ENCODE measurements around the gene GABBR2.
"Not testable (repeated sequence)": the region's sequence is repeated elsewhere in the genome, so short reads cannot be mapped to it uniquely, and the experiment has no call there.

The GABBR2 gene

DNA sequence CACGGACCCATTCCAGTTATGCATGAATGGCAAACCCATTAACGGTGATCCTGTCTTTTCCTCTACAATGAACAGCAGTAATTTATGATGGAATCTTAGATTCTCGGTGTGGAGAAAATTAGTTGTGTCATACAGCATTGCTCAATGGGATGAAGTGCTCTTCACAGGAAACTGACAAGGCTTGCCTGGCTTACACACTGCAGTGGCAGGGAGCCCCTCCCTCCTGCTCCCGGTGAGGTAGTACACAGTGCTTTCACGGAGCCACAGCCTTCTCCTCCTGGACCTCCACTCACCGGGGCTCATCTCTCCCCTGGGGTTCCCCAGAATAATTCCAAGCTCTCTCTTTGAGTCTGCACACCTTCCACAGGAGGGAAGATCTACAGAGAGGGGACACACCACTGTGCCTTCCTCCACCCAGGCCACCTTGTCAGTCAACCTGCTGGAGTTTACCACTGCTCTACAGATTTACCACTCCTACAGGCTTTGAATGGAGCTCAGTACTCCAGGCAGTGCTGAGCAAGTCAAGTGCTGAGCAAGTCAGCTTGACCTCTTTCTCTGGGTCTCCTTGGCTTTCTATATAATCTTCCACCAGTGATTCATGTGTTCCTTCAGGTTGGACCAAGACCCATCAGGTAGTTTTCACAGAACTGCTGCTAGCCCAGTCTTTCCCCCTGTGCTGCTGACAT, 394.2 kb downstream of the GABBR2 start:
- no peak for DNase-seq (ENCODE audit: extremely low read depth in 1 of 2, low read depth in 1 of 2)

DNA sequence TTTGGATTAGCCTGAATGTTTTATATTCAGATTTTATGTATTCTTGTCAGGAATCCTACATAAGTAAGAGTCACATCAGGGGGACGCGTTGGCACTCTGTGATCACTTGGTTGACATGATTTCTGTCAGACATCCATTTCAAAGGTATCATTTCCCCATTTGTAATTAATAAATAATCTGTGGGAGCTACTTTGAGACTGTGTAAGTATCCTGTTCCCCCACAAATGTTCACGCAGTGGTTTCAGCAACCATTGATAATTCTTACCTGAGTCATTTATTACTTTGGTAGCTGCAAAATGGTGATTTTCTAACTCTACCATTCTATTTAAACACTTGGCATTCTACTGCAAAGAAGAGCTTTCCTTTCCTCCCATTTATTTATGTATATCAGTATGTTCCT, 396.4 kb downstream of the GABBR2 start:
- no peak for DNase-seq (ENCODE audit: extremely low read depth in 1 of 2, low read depth in 1 of 2)

DNA sequence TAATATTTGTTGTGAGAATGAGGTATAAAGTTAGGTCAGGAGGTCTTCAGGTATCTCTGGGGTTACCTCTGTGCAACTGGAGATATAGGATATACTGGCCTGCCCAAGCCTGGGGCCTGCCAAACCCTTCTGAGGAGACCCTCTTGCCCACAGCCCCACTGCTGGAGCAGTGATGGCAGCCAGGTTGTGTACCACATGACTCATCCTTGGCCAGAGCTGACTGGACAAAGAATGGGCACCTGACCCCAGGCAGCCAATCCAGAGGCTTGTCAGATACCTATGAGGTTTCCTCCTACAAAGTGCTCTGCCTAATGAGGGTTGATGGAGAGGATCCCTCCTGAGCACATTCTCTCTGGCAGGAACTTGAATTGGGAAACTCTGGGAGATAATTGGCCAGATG, 397.2 kb downstream of the GABBR2 start:
- DNase-seq (ENCODE audit: extremely low read depth in 1 of 2, low read depth in 1 of 2): no peak

DNA sequence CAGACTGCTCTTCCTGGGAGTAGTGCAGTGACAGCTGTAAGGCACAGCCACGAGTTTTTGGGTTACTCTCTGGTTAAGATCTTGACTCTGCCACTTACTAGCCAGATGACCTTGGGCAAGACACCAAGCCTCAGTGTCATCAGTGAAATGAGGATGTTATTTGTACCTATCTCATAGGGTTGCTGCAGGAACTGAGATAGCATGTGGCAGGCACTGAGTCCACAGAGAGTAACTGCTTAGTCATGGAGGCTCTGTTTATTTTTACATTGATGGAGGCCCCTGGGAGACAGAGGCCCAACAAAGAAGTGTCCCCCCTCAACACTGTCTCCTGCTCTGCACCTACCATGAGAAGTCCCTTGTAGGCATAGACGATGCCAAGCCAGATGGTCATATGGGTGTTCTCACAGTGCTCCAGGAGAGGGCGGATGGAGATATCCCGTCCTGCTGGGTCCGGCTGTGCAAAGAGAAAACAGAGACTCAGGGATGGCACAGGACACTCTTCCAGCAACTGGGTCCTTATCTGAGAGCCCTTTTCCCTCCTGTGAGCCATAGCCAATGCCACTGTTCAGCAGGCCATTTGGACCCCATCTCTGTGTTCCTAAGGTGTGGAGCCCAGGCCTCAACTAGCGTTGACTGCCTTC, 397.9 kb downstream of the GABBR2 start:
- no peak for DNase-seq (ENCODE audit: extremely low read depth in 1 of 2, low read depth in 1 of 2)

DNA sequence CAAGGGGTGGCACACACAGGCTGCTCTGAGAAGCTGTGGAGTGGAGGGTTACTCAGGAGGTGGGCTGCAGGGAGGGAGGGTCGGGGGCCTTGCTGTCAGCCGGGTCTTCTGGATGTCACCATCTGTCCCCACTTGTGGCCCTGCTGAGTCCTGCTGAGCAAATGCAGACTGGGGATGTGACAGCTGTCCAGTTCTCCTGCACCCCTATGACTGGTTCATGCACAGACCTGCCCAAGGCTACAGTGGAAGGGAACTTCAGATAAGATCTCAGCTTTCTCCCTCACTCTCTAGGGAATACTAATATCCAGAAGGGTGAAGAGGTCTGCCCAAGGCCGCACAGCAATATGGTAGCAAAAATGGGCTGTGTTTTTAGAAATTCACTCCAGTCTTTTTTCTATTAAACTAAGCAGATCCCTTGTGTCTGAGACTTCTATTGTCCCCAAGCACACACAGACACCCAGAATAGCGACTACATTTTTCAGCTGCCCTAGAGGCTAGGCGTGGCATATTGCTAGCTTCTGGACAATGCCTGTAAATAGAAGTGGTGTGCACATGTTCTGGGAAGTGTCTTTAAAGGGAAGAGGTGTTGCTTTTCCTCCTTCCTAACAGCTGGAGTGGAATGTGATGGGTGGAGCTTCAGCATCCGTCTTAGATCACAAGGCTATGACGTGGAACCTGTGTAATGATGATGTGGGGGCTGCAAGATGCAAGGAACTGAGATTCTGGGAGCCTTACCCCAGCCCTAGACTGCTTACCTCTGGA, 402.2 kb downstream of the GABBR2 start:
- DNase-seq (ENCODE audit: extremely low read depth in 1 of 2, low read depth in 1 of 2): no peak

DNA sequence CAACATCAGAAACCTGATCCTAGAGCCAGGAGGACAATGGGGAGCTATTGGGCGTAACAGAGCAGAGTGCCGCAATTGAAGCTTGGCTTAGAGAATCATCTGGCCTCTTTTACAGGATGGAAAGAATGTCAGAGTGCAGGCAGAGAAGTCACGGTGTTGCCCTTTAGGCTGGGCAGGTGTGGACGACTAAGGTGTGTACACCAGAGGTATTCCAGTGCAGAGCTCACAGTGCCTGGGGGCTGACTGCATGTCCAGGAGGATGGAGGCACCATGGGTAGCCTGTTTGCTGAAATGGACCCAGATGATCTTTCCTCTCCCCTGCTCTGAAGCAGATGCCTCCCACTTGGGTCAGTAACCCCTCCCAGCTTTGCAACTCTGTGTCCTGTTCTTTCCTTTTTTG, 404.4 kb downstream of the GABBR2 start:
- DNase-seq (ENCODE audit: extremely low read depth in 1 of 2, low read depth in 1 of 2): no peak

DNA sequence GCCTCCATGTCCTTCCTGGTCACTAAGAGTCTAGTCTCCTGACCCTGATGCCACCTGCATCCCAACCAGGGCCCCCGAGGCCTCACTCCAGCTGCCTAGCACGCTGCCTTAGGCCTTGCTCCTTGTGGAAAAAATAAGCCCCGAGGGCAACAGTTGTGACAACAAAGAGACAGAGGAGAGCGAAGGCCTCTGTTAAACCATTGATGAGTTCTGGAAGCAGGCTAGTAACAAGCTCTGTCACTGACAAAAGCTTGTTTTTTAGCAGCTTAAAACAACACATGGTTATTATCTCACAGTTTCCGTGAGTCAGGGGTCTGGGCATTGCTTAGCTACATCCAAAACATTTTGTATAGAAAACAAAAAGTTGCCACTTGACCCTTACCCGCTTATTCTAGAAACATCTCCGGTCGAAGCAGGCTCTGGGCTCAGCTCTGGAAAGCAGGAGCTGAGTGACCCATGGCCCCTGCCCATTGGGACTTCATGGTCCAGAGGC, 405.1 kb downstream of the GABBR2 start:
- DNase-seq (ENCODE audit: extremely low read depth in 1 of 2, low read depth in 1 of 2): no peak

DNA sequence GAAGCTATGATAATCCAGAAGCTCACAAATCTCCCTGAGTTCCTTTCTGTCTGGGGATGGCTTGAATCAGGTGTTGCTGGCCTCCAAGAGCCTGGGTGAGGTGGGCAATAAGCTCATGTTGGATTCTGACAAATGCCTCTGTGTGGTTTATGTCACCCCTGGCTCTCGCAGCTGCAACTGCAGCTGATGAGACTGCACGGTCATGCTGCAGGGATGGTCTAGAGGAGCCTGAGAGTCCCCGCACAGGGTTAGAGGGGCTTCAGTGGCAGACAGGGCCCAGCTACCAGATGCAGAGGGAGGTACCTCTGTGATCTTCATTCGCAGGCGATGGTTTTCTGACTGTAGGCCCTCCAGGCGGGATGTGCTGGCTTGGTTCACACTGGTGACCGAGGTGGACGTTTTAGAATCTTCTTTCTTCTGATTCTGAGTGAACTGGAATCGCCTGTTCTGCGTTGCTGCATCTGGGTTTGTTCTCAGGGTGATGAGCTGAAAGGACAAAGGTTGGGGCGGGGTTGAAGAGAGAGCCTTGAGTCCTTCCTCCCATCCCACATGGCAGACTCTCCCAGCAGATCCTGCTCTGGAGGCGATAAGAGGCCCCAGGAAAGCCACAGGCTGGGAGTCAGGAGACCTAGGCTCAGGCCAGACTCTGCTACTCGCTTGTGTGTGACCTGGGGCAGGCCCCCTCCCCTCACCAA, 405.6 kb downstream of the GABBR2 start:
- DNase-seq (ENCODE audit: extremely low read depth in 1 of 2, low read depth in 1 of 2): no peak

DNA sequence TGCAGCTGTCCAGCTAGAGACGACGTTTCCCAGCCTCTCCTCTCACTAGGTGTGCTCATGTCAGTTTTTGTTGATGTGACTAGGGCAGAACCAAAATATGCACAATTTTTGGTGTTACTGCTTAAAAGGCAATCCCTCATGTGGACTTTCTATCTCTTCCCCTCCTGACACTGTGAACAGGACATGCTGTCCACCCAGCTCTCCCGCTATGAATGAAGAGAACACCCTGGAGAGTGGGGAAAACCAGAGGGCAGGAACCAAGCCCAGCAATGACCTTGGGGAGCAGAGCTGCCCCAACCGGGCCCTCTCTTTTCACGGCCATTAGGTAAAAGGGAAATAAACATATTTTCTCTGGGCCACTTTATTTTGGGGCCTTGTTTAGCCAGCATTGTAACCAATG, 406.6 kb downstream of the GABBR2 start:
- DNase-seq (ENCODE audit: extremely low read depth in 1 of 2, low read depth in 1 of 2): no peak

DNA sequence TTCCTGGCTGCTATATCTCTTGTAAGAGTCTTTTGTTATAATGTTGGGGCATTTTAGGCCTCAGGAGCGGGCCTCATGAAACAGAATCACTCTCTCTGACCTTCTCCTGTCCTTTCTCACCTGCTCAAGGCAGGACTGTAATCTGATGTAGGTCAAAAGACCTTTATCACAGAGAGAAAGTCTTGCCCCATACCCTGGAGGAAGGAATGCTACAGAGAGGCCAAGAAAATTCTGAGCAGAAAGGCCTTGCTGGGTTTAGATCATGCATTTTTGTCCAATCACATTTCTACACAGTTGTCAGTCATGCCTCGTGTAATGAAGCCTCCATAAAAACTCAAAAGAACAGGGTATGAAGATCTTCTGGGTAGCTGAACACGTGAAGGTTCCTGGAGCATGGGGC, 408.1 kb downstream of the GABBR2 start:
- DNase-seq (ENCODE audit: extremely low read depth in 1 of 2, low read depth in 1 of 2): no peak

DNA sequence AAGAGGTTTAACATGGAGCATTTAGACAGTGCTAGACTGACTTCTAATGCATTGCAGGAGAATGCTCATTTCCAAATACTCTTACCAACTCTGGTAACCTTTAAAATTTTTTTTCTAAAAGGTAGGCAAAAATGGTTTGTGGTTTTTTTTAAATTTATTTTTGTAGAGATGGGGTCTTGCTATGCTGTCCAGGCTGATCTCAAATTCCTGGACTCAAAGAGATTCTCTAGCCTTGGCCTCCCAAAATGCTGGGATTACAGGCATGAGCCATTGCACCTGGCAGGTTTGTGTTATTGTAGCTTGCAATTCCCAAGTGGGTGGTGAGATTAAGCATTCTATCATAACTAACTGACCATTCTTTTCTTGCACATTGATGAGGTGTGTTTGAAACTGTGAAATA, 410.3 kb downstream of the GABBR2 start:
- DNase-seq (ENCODE audit: extremely low read depth in 1 of 2, low read depth in 1 of 2): no peak

DNA sequence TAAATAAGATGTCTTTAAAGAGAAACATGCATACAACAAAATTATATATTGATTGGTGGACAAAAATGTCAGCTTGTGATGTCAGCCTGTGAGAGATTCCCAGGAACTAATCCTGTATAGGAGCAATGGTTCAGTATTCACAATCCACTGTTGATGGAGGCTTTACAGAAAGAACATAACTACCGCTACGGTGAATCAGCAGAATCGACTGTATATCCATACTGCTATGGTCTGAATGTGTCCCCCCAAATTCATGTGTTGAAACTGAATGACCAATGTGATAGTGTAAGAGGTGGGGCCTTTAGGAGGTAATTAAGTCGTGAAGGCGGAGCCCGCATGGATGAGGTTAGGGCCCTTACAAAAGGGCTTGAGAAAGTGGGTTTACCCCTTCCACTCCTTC, 412.9 kb downstream of the GABBR2 start:
- no peak for DNase-seq (ENCODE audit: extremely low read depth in 1 of 2, low read depth in 1 of 2)

DNA sequence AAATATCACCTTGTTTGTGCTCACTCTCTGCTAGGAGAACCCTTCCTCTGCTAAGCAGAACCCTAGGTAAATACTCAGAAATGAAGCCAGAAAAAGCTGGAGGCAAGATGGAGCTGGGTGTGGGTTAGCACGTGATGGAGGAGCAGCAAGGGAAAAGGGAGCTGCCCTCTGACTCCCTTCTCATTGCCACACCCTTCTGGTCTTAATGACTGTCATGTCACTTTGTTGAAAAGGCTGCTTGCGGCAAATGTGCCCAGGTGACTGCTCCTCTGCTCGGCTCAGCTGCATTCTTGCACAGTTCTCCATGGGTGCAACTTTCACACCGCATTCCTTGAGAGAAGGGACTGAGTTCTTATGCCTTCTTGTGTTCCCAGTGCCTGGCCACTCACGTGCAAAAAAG, 416.9 kb downstream of the GABBR2 start:
- DNase-seq (ENCODE audit: extremely low read depth in 1 of 2, low read depth in 1 of 2): no peak

DNA sequence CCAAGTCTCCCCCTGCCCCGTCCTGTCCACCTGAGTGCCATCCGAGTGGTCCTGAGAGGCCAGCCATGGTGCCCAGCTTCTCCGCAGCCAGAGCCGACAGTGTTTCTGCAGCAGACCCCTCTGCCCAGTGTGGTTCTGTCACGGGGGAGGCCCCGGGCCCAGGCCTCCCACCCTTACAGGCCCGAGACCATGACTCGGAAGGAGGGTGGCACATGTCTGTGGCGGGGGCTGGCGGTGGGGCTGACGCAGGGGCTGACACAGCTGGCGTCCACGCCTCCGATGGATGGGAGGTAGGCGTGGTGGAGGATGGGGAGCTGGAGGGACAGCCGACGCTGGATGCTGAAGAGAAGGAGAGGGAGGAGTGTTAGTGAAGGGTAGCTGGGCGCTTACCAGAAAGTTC, 418.3 kb downstream of the GABBR2 start:
- no peak for DNase-seq (ENCODE audit: extremely low read depth in 1 of 2, low read depth in 1 of 2)

DNA sequence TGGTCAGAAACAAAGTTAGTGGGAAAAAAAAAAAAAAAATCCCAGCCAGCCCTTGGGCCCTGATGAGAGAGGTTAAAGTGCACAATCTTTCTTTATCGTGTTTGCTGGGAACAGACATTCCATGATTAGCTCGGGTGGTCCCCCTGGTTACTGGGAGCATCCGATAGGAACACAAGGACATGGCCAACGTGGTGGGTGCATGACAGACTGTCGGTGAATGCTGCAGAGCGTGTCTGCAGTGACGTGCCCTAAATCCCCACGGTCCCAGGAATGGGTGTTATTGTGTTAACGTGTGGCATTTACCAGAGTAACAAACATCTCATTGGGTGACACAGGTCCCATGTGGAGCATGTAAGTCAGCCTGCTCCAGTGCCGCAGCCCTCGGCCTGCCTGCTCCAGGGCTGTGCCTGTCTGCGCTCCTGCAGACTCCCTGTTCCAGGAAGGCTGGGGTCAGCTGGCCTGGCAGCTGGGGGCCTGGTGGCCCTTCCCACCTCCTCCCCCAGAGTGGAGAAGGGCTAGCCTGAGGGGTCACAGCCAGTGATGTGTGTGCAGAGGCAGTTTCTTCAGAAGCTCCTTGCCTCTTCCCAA, 419.0 kb downstream of the GABBR2 start:
- DNase-seq (ENCODE audit: extremely low read depth in 1 of 2, low read depth in 1 of 2): no peak

DNA sequence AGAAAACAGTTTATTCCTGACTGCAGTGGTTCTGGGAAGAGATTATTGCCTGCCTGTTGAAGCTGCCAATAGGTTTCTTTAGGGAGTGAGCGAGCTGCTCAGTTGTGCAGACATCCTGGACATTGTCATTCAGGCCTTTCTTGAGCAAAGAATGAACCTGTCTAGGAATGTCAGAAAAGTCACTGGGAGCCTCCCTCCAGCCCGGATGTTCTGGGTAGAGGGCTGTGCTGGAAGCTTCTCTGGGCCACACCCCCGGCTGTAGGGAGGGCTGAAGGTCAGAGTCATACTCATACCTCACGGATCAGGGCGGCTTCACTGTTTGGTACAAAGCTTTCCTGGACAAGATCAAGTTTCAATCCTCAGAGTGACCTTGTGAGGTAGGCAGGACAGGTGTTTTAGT, 419.9 kb downstream of the GABBR2 start:
- no peak for DNase-seq (ENCODE audit: extremely low read depth in 1 of 2, low read depth in 1 of 2)

DNA sequence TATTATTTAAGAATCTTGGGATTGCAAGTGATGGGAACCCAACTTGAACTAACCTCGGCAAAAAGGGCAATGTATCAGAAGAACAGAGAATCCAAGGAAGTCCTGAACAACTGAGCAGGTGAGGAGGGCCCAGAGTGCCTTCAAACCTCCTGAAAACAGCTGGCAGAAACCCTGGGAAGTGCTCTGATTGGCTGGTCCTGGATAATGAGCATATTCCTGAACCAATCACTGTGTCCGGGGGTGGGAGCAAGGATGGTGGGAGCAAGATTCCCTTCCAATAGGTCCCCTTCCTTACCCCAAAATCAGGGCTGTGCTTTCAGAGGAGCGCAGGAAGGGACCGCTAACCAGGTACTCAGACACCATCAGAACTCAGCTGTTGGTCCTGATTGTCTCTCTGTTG, 421.4 kb downstream of the GABBR2 start:
- no peak for DNase-seq (ENCODE audit: extremely low read depth in 1 of 2, low read depth in 1 of 2)

DNA sequence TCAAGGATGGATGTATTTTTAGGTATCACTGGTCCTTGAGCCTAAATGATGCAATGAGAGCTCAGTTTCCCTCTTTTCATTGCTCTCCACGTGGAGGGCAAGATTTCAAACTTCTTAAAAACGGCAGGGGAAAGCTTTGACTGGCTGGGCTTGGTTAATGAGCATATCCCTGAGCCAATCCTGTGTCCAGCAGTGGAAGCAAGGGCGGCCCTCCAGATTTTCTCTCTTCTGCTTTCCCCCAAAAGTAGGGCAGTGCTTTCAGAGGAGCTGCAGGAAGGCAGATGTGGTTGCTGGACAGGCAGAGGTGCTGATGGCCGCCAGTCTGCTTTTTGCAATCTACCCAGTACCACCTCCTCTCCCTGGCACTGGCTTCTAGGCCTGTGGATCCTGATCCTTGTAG, 423.3 kb downstream of the GABBR2 start:
- no peak for DNase-seq (ENCODE audit: extremely low read depth in 1 of 2, low read depth in 1 of 2)

DNA sequence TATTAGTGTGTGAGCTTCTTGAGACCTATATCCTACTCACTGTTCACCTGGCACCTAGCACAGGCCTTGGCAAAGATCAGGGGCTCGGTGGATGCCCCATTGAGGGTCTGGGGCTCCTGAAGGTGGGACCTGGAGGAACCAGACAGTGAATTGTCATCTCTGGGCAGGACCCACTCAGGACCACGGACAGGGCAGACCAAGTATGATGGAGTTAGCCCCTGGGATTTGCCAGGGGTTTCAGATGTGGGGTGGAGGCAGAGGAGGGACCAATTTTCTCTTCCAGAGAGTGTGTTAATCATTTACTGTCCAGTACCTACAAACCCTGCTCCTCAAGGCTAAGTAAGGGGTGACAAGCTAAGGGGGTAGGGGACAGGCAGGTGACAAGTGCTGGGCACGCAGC, 424.0 kb downstream of the GABBR2 start:
- DNase-seq (ENCODE audit: extremely low read depth in 1 of 2, low read depth in 1 of 2): no peak

DNA sequence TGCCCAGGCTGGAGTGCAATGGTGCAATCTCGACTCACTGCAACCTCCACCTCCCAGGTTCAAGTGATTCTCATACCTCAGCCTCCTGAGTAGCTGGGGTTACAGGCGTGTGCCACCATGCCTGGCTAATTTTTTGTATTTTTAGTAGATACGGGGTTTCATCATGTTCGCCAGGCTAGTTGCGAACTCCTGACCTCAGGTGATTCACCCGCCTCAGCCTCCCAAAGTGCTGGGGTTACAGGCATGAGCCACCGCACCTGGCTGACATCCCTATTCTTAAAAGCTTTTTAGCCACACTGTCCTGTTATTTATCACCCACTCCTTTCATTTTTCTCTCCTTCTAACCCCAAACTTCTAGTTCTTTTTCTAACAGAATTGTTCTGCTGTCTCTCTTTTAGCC, 425.6 kb downstream of the GABBR2 start:
- not testable (repeated sequence) for DNase-seq (ENCODE audit: extremely low read depth in 1 of 2, low read depth in 1 of 2)

DNA sequence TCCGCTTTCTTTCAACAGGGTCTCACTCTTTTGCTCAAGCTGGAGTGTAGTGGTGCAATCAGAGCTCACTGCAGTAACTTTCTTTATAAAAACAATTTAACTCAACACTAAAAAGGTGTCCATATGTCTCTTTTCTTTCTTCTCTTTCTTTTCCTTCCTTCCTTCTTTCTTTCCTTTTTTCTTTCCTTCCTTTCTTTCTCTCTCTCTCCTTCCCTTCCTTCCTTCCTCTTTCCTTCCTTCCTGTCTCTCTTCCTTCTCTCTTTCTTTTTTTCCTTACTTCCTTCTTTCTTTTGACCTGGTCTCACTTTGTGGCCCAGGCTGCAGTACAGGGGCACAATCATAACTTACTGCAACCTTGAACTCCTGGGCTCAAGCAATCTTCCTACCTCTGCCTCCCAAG, 427.5 kb downstream of the GABBR2 start:
- DNase-seq (ENCODE audit: extremely low read depth in 1 of 2, low read depth in 1 of 2): no peak
